HT-29 (cell line): Measurements from ENCODE around the gene SENP3. TPM values are rescaled to one million over a fixed set of nuclear protein-coding genes. Genes with fewer than 3 reads are reported as not detected.
A peak's percentile ranks its signal among the peaks of the same experiment; 100 is the strongest.

Experiments used
- DNase-seq: peaks from one replicate; pipeline ENCODE4 v3.0.0-alpha.2; 2015; ENCODE audit warnings: low spot score
- total RNA-seq: library from RNA; depleted of rRNA; stranded (reverse); fragments of >200 nt; shearing (Covaris generic); gene quantifications from 2 replicates; pipeline ENCODE4 v1.2.3, GENCODE V29; 2014; rRNA removed

SENP3 gene
- 73.2 and 74.3 TPM in 2 replicates for total RNA-seq

GRCh38 chr17:7561589-7562207, at the start of gene SENP3:
Gene SENP3 (plus strand): TSS chr17:7561919. CDS start chr17:7563077, 1,158 bp downstream.
- peak; percentile 80 for DNase-seq

- DNase-seq = no peak
Measured at GRCh38 chr17:7512105-7512504, 49.6 kb upstream of the SENP3 start.

GRCh38 chr17:7512824-7513540, 48.7 kb upstream of the SENP3 start:
- no peak for DNase-seq

GRCh38 chr17:7513850-7514419, 47.8 kb upstream of the SENP3 start:
- DNase-seq = no peak

GRCh38 chr17:7515911-7516610, 45.7 kb upstream of the SENP3 start:
- DNase-seq = no peak

GRCh38 chr17:7523033-7523432, 38.7 kb upstream of the SENP3 start:
- DNase-seq = peak; percentile 10

- DNase-seq = no peak
Measured at GRCh38 chr17:7528842-7529241, 32.9 kb upstream of the SENP3 start.

GRCh38 chr17:7530023-7530900, 31.5 kb upstream of the SENP3 start:
- no peak for DNase-seq

GRCh38 chr17:7538050-7538449, 23.7 kb upstream of the SENP3 start:
- DNase-seq = no peak

GRCh38 chr17:7538891-7539545, 22.7 kb upstream of the SENP3 start:
- DNase-seq = no peak

- DNase-seq = no peak
Measured at GRCh38 chr17:7541074-7541621, 20.6 kb upstream of the SENP3 start.

- DNase-seq = no peak
Measured at GRCh38 chr17:7544911-7545310, 16.8 kb upstream of the SENP3 start.

GRCh38 chr17:7548585-7549400, 12.9 kb upstream of the SENP3 start, which contains the start of gene TNFSF12:
Gene TNFSF12 (plus strand): TSS chr17:7549058. CDS start chr17:7549154, 96 bp downstream.
- no peak for DNase-seq

GRCh38 chr17:7549401-7550055, 12.2 kb upstream of the SENP3 start:
- no peak for DNase-seq

- DNase-seq = no peak
Measured at GRCh38 chr17:7550344-7550743, 11.4 kb upstream of the SENP3 start.

GRCh38 chr17:7551396-7551795, 10.3 kb upstream of the SENP3 start:
- DNase-seq = no peak

GRCh38 chr17:7552621-7553051, 9.1 kb upstream of the SENP3 start:
- DNase-seq = no peak

GRCh38 chr17:7553356-7553755, 8.4 kb upstream of the SENP3 start:
- DNase-seq = no peak
